H1 (cell line): Measurements from ENCODE around the gene PANX2.

ENCODE experiments used
- GTF2F1 ChIP-seq: IDR thresholded peaks from 2 replicates; pipeline ENCODE4 v1.6.1; 2012; ENCODE audit warnings: low read depth, low read length, improper control_type of control experiment, borderline replicate concordance
- SRF ChIP-seq: IDR thresholded peaks from 2 replicates; pipeline ENCODE4 v1.6.1; 2011; ENCODE audit warnings: mild to moderate bottlenecking, low read depth, low read length, moderate library complexity
- USF2 ChIP-seq: IDR thresholded peaks from 2 replicates; pipeline ENCODE4 v1.6.1; 2011; ENCODE audit warnings: low read length, improper control_type of control experiment

DNA sequence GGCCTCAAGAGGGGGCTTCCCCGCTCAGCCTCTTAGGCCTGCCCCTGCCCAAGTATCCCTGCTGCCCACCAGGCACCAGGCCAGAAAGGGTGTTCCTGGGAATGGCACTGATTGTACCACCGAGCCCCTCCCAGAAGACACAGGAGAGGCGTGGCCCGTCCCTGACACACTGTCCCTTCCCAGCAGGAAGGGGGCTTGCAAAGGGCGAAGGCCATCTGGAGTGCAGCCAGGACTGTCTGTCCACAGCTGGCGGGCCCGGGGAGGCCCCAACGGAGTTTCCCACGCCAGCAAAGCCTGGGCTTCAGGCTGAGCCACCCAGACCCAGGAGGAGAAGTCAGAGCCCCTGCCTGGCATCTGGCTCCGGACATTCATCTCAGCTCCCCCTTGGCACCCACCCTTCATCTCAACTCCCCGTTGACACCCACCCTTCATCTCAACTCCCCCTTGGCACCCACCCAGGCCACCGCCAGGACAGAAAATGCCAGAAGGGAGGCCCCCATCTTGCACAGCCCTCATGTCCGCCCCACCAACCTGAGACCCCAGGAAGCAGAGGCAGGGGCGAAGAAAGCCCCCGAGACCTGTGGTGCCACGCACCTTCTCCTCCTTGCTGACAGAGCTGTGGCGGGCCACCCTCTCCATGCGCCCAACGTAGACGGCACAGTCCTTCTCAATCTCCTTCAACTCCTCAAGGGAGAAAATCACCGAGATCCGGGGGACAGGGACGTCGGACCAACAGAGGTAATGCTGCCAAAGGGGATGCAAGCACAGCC, 54.9 kb downstream of the PANX2 start:
- TF ChIP-seq GTF2F1 (no peak), SRF (no peak), USF2 (no peak)
